HCT116 (cell line): Measurements from ENCODE around the gene MCM9.

Experiments
- POLR2AphosphoS5 ChIP-seq: IDR thresholded peaks from 2 replicates; pipeline ENCODE4 v1.6.1; 2011; ENCODE audit warnings: mild to moderate bottlenecking, low read depth, low read length, moderate library complexity
- TF ChIP-seq, protein P1 (sequence below): IDR thresholded peaks from 2 replicates; pipeline ENCODE4 v1.6.1; 2012; ENCODE audit warnings: low read depth
- TF ChIP-seq, protein P2 (sequence below), 3 experiments: fragments of 200-600 bp in 1 of 3; sonication (generic) in 1 of 3; IDR thresholded peaks in 2 of 3; conservative IDR thresholded peaks in 1 of 3; 2 replicates each; pipeline ENCODE4 v1.5.1; 2012 to 2017; ENCODE audit warnings: low read depth in 2 of 3, low read length in 2 of 3, antibody characterized with exemption in 1 of 3, borderline replicate concordance in 1 of 3, control low read depth in 1 of 3, mild to moderate bottlenecking in 1 of 3, mixed read lengths in 1 of 3, mixed run types in 1 of 3, moderate library complexity in 1 of 3; ENCODE audit not compliant: insufficient read depth in 1 of 3
- TF ChIP-seq, protein P3 (sequence below): IDR thresholded peaks from 2 replicates; pipeline ENCODE4 v1.6.1; 2012

GRCh38 chr6:118770112-118770788, 164.7 kb downstream of the MCM9 start:
- TF ChIP-seq, protein P1, sequence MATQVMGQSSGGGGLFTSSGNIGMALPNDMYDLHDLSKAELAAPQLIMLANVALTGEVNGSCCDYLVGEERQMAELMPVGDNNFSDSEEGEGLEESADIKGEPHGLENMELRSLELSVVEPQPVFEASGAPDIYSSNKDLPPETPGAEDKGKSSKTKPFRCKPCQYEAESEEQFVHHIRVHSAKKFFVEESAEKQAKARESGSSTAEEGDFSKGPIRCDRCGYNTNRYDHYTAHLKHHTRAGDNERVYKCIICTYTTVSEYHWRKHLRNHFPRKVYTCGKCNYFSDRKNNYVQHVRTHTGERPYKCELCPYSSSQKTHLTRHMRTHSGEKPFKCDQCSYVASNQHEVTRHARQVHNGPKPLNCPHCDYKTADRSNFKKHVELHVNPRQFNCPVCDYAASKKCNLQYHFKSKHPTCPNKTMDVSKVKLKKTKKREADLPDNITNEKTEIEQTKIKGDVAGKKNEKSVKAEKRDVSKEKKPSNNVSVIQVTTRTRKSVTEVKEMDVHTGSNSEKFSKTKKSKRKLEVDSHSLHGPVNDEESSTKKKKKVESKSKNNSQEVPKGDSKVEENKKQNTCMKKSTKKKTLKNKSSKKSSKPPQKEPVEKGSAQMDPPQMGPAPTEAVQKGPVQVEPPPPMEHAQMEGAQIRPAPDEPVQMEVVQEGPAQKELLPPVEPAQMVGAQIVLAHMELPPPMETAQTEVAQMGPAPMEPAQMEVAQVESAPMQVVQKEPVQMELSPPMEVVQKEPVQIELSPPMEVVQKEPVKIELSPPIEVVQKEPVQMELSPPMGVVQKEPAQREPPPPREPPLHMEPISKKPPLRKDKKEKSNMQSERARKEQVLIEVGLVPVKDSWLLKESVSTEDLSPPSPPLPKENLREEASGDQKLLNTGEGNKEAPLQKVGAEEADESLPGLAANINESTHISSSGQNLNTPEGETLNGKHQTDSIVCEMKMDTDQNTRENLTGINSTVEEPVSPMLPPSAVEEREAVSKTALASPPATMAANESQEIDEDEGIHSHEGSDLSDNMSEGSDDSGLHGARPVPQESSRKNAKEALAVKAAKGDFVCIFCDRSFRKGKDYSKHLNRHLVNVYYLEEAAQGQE: no peak
- no peak for TF ChIP-seq POLR2AphosphoS5
- TF ChIP-seq, protein P2, sequence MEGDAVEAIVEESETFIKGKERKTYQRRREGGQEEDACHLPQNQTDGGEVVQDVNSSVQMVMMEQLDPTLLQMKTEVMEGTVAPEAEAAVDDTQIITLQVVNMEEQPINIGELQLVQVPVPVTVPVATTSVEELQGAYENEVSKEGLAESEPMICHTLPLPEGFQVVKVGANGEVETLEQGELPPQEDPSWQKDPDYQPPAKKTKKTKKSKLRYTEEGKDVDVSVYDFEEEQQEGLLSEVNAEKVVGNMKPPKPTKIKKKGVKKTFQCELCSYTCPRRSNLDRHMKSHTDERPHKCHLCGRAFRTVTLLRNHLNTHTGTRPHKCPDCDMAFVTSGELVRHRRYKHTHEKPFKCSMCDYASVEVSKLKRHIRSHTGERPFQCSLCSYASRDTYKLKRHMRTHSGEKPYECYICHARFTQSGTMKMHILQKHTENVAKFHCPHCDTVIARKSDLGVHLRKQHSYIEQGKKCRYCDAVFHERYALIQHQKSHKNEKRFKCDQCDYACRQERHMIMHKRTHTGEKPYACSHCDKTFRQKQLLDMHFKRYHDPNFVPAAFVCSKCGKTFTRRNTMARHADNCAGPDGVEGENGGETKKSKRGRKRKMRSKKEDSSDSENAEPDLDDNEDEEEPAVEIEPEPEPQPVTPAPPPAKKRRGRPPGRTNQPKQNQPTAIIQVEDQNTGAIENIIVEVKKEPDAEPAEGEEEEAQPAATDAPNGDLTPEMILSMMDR (IDR thresholded peaks at IDR 0.05 in 2 of 3, conservative IDR thresholded peaks at IDR 0.05 in 1 of 3; ENCODE audit: borderline replicate concordance in 1 of 3, insufficient read depth in 1 of 3, low read depth in 2 of 3, low read length in 2 of 3): no peak
- TF ChIP-seq, protein P3, sequence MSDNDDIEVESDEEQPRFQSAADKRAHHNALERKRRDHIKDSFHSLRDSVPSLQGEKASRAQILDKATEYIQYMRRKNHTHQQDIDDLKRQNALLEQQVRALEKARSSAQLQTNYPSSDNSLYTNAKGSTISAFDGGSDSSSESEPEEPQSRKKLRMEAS: no peak
